Measurements from ENCODE around the gene TNFRSF1A. TPM values are rescaled to one million over a fixed set of nuclear protein-coding genes. Genes with fewer than 3 reads are reported as not detected.
A peak's percentile ranks its signal among the peaks of the same experiment; 100 is the strongest.
"Not testable (repeated sequence)": the region's sequence is repeated elsewhere in the genome, so short reads cannot be mapped to it uniquely, and the experiment has no call there.

The TNFRSF1A gene
- total RNA-seq, 1 donor from 2014 or later, result 76.0 TPM

GRCh38 chr12:6358881-6359280 is 17.0 kb upstream of the TNFRSF1A start:
- DNase-seq (ENCODE audit: low spot score) (no peak), ATAC-seq (no peak)

- DNase-seq (ENCODE audit: low spot score) (no peak), ATAC-seq (no peak)
Observed at GRCh38 chr12:6356374-6356820, 14.5 kb upstream of the TNFRSF1A start.

- ATAC-seq (no peak), DNase-seq (ENCODE audit: low spot score) (no peak)
Observed at GRCh38 chr12:6355491-6356373, 13.9 kb upstream of the TNFRSF1A start.

GRCh38 chr12:6354495-6355393 is 12.9 kb upstream of the TNFRSF1A start:
- no peak for DNase-seq (ENCODE audit: low spot score)

GRCh38 chr12:6352193-6353173 is 10.6 kb upstream of the TNFRSF1A start:
- peak; percentile 22 for ATAC-seq
- no peak for DNase-seq (ENCODE audit: low spot score)

More at GRCh38 chr12:6354495-6355393, 12.9 kb upstream of the TNFRSF1A start:
- ATAC-seq, result no peak

GRCh38 chr12:6351622-6352021 is 9.7 kb upstream of the TNFRSF1A start:
- no peak for ATAC-seq
- DNase-seq (ENCODE audit: low spot score), result no peak

- DNase-seq (ENCODE audit: low spot score), result no peak
- ATAC-seq, result peak; percentile 57
Observed at GRCh38 chr12:6347367-6348338, 5.8 kb upstream of the TNFRSF1A start.

- ATAC-seq, result no peak
Observed at GRCh38 chr12:6346942-6347341, 5.1 kb upstream of the TNFRSF1A start.

GRCh38 chr12:6346235-6346832 is 4.5 kb upstream of the TNFRSF1A start:
- ATAC-seq, result no peak
- no peak for DNase-seq (ENCODE audit: low spot score)

More at GRCh38 chr12:6346942-6347341, 5.1 kb upstream of the TNFRSF1A start:
- DNase-seq (ENCODE audit: low spot score), result no peak

- DNase-seq (ENCODE audit: low spot score) (no peak), ATAC-seq (no peak)
Observed at GRCh38 chr12:6345319-6346091, 3.6 kb upstream of the TNFRSF1A start.

- DNase-seq (ENCODE audit: low spot score); ATAC-seq: not testable (repeated sequence)
Observed at GRCh38 chr12:6344101-6344660, 2.3 kb upstream of the TNFRSF1A start.

GRCh38 chr12:6343518-6343917 is 1.6 kb upstream of the TNFRSF1A start:
- ATAC-seq, result no peak
- no peak for DNase-seq (ENCODE audit: low spot score)

- DNase-seq (ENCODE audit: low spot score) (no peak), ATAC-seq (no peak)
Observed at GRCh38 chr12:6342140-6342889, 439 bp upstream of the TNFRSF1A start.

GRCh38 chr12:6340745-6341416 is 995 bp downstream of the TNFRSF1A start:
- no peak for DNase-seq (ENCODE audit: low spot score)

GRCh38 chr12:6340032-6340638 is 1.7 kb downstream of the TNFRSF1A start:
- ATAC-seq (no peak), DNase-seq (ENCODE audit: low spot score) (no peak)

More at GRCh38 chr12:6340745-6341416, 995 bp downstream of the TNFRSF1A start:
- peak; percentile 2 for ATAC-seq

- ATAC-seq (no peak), DNase-seq (ENCODE audit: low spot score) (no peak)
Observed at GRCh38 chr12:6338955-6339354, 2.9 kb downstream of the TNFRSF1A start.
